ACC112 (cell line): ENCODE data around the gene SGMS1.
"Not testable (repeated sequence)": the region's sequence is repeated elsewhere in the genome, so short reads cannot be mapped to it uniquely, and the experiment has no call there.

ENCODE experiments used
- H2AFZ ChIP-seq: fragments of 200-600 bp; sonication (generic); one replicate; pipeline ENCODE4 v1.6.0; 2017; ENCODE audit warnings: antibody characterized with exemption, low read length; ENCODE audit not compliant: unreplicated experiment
- H3K27ac ChIP-seq: fragments of 200-600 bp; sonication (generic); 2 replicates; pipeline ENCODE4 v1.5.1; 2014; ENCODE audit warnings: low read depth, mild to moderate bottlenecking, antibody characterized with exemption, low read length, moderate library complexity
- H3K27me3 ChIP-seq: fragments of 200-600 bp; sonication (generic); 2 replicates; pipeline ENCODE4 v1.6.1; 2014; ENCODE audit warnings: mild to moderate bottlenecking, antibody characterized with exemption, low read length, moderate library complexity, mixed read lengths; ENCODE audit not compliant: insufficient read depth
- H3K36me3 ChIP-seq: fragments of 200-600 bp; sonication (generic); 2 replicates; pipeline ENCODE4 v1.6.1; 2016; ENCODE audit warnings: mild to moderate bottlenecking, antibody characterized with exemption, low read length, moderate library complexity, mixed read lengths; ENCODE audit not compliant: insufficient read depth
- H3K4me1 ChIP-seq: fragments of 200-600 bp; sonication (generic); one replicate; pipeline ENCODE4 v1.6.1; 2016; ENCODE audit warnings: low read length, mixed read lengths; ENCODE audit not compliant: insufficient read depth, unreplicated experiment, control insufficient read depth
- H3K4me3 ChIP-seq: fragments of 200-600 bp; sonication (generic); 2 replicates; pipeline ENCODE4 v1.5.1; 2014; ENCODE audit warnings: mild to moderate bottlenecking, low read depth, low read length
- H3K79me2 ChIP-seq: fragments of 200-600 bp; sonication (generic); one replicate; pipeline ENCODE4 v1.6.0; 2016; ENCODE audit warnings: low read length; ENCODE audit not compliant: control insufficient read depth, unreplicated experiment, insufficient read depth

Gene SGMS1

GRCh38 chr10:50534748-50535376, 88.9 kb downstream of the SGMS1 start:
- H3K27me3 ChIP-seq, H3K4me3 ChIP-seq, H3K79me2 ChIP-seq, H2AFZ ChIP-seq, H3K36me3 ChIP-seq: not testable (repeated sequence)
- peaks cover 18% of the 10 kb centered on the region for H3K4me1 ChIP-seq
- peak overlapping the region; percentile 67 for H3K27ac ChIP-seq

GRCh38 chr10:50533296-50533695, 90.5 kb downstream of the SGMS1 start:
- peaks cover 13% of the 10 kb centered on the region for H3K4me1 ChIP-seq

GRCh38 chr10:50531388-50532077, 92.2 kb downstream of the SGMS1 start:
- H3K4me3 ChIP-seq = no peak overlapping the region
- H3K27ac ChIP-seq = no peak overlapping the region
- no peak overlapping the region for H2AFZ ChIP-seq
- H3K79me2 ChIP-seq = no peaks in the 10 kb centered on the region
- no peaks in the 10 kb centered on the region for H3K27me3 ChIP-seq
- H3K36me3 ChIP-seq = no peaks in the 10 kb centered on the region
- peaks cover 7% of the 10 kb centered on the region for H3K4me1 ChIP-seq

More at GRCh38 chr10:50533296-50533695, 90.5 kb downstream of the SGMS1 start:
- Histone ChIP-seq H3K27ac (no peak overlapping the region), H2AFZ (no peak overlapping the region), H3K27me3 (no peaks in the 10 kb centered on the region), H3K4me3 (no peak overlapping the region), H3K79me2 (no peaks in the 10 kb centered on the region), H3K36me3 (no peaks in the 10 kb centered on the region)

GRCh38 chr10:50529660-50530059, 94.1 kb downstream of the SGMS1 start:
- Histone ChIP-seq H3K79me2 (no peaks in the 10 kb centered on the region), H3K27me3 (no peaks in the 10 kb centered on the region), H2AFZ (no peak overlapping the region), H3K36me3 (no peaks in the 10 kb centered on the region), H3K27ac (no peak overlapping the region), H3K4me3 (no peak overlapping the region), H3K4me1 (peaks cover 5% of the 10 kb centered on the region)

- H3K4me3 ChIP-seq = no peak overlapping the region
- H3K27me3 ChIP-seq = no peaks in the 10 kb centered on the region
- no peak overlapping the region for H3K27ac ChIP-seq
- no peaks in the 10 kb centered on the region for H3K79me2 ChIP-seq
- no peaks in the 10 kb centered on the region for H3K4me1 ChIP-seq
- no peaks in the 10 kb centered on the region for H3K36me3 ChIP-seq
- H2AFZ ChIP-seq = no peak overlapping the region
Observed at GRCh38 chr10:50528206-50528605, 95.5 kb downstream of the SGMS1 start.

GRCh38 chr10:50527442-50528043, 96.2 kb downstream of the SGMS1 start:
- no peaks in the 10 kb centered on the region for H3K36me3 ChIP-seq
- H3K79me2 ChIP-seq = no peaks in the 10 kb centered on the region
- H3K27ac ChIP-seq = no peak overlapping the region
- H3K4me1 ChIP-seq = no peaks in the 10 kb centered on the region
- H3K27me3 ChIP-seq = no peaks in the 10 kb centered on the region
- H2AFZ ChIP-seq = no peak overlapping the region
- no peak overlapping the region for H3K4me3 ChIP-seq

- Histone ChIP-seq H3K27ac (no peak overlapping the region), H3K36me3 (no peaks in the 10 kb centered on the region), H3K4me1 (no peaks in the 10 kb centered on the region), H3K4me3 (no peak overlapping the region), H3K79me2 (no peaks in the 10 kb centered on the region), H2AFZ (no peak overlapping the region), H3K27me3 (no peaks in the 10 kb centered on the region)
Observed at GRCh38 chr10:50526185-50526584, 97.6 kb downstream of the SGMS1 start.

- no peaks in the 10 kb centered on the region for H3K79me2 ChIP-seq
- H2AFZ ChIP-seq = no peak overlapping the region
- no peak overlapping the region for H3K4me3 ChIP-seq
- no peaks in the 10 kb centered on the region for H3K27me3 ChIP-seq
- no peaks in the 10 kb centered on the region for H3K4me1 ChIP-seq
- no peaks in the 10 kb centered on the region for H3K36me3 ChIP-seq
- no peak overlapping the region for H3K27ac ChIP-seq
Observed at GRCh38 chr10:50523357-50523756, 100.4 kb downstream of the SGMS1 start.

- Histone ChIP-seq H3K27me3 (no peaks in the 10 kb centered on the region), H3K4me3 (no peak overlapping the region), H3K36me3 (no peaks in the 10 kb centered on the region), H3K79me2 (no peaks in the 10 kb centered on the region), H3K4me1 (no peaks in the 10 kb centered on the region), H3K27ac (no peak overlapping the region), H2AFZ (no peak overlapping the region)
Observed at GRCh38 chr10:50522908-50523307, 100.8 kb downstream of the SGMS1 start.

- H3K4me3 ChIP-seq = no peak overlapping the region
- no peaks in the 10 kb centered on the region for H3K79me2 ChIP-seq
- peaks cover 3% of the 10 kb centered on the region for H3K4me1 ChIP-seq
- no peaks in the 10 kb centered on the region for H3K27me3 ChIP-seq
- no peaks in the 10 kb centered on the region for H3K36me3 ChIP-seq
- H2AFZ ChIP-seq = no peak overlapping the region
- no peak overlapping the region for H3K27ac ChIP-seq
Observed at GRCh38 chr10:50520115-50520514, 103.6 kb downstream of the SGMS1 start.

- Histone ChIP-seq H3K27me3 (no peaks in the 10 kb centered on the region), H3K4me3 (no peak overlapping the region), H3K36me3 (no peaks in the 10 kb centered on the region), H3K79me2 (no peaks in the 10 kb centered on the region), H3K27ac (no peak overlapping the region), H3K4me1 (peaks cover 5% of the 10 kb centered on the region), H2AFZ (no peak overlapping the region)
Observed at GRCh38 chr10:50517626-50518025, 106.1 kb downstream of the SGMS1 start.
